ENCODE measurements around the gene COG5. TPM values are rescaled to one million over a fixed set of nuclear protein-coding genes. Genes with fewer than 3 reads are reported as not detected.

The COG5 gene
- total RNA-seq (10 to 100 TPM; 12.3 to 43.8 (median 32.8) TPM), polyA plus RNA-seq (10 to 100 TPM in 1 of 3 donors, 1 to 10 TPM in 2; 4.4 to 38.9 (median 5.8) TPM)
- long read RNA-seq, donor 1, full-length matches to known transcripts, result 2 of 2 reads
- long read RNA-seq, donor 1, partial matches to known transcripts, result 0 of 2 reads
- long read RNA-seq, donor 1, other reads (novel, unspliced or antisense), result 0 of 2 reads
- long read RNA-seq, donor 2, full-length matches to known transcripts, result 5 of 32 reads
- long read RNA-seq, donor 2, partial matches to known transcripts, result 14 of 32 reads
- long read RNA-seq, donor 2, other reads (novel, unspliced or antisense), result 13 of 32 reads
- long read RNA-seq, donor 3, full-length matches to known transcripts, result 3 of 3 reads
- long read RNA-seq, donor 3, partial matches to known transcripts, result 0 of 3 reads
- long read RNA-seq, donor 3, other reads (novel, unspliced or antisense), result 0 of 3 reads
- long read RNA-seq, donor 4, full-length matches to known transcripts, result 6 of 8 reads
- long read RNA-seq, donor 4, partial matches to known transcripts, result 1 of 8 reads
- long read RNA-seq, donor 4, other reads (novel, unspliced or antisense), result 1 of 8 reads
- long read RNA-seq, donor 5, full-length matches to known transcripts, result 29 of 33 reads
- long read RNA-seq, donor 5, partial matches to known transcripts, result 1 of 33 reads
- long read RNA-seq, donor 5, other reads (novel, unspliced or antisense), result 3 of 33 reads
- long read RNA-seq, donor 6, full-length matches to known transcripts, result 3 of 7 reads
- long read RNA-seq, donor 6, partial matches to known transcripts, result 2 of 7 reads
- long read RNA-seq, donor 6, other reads (novel, unspliced or antisense), result 2 of 7 reads
- long read RNA-seq, donor 7, full-length matches to known transcripts, result 2 of 92 reads
- long read RNA-seq, donor 7, partial matches to known transcripts, result 90 of 92 reads
- long read RNA-seq, donor 7, other reads (novel, unspliced or antisense), result 0 of 92 reads
- long read RNA-seq, donor 8, full-length matches to known transcripts, result 4 of 4 reads
- long read RNA-seq, donor 8, partial matches to known transcripts, result 0 of 4 reads
- long read RNA-seq, donor 8, other reads (novel, unspliced or antisense), result 0 of 4 reads
- long read RNA-seq, donor 9, full-length matches to known transcripts, result 3 of 3 reads
- long read RNA-seq, donor 9, partial matches to known transcripts, result 0 of 3 reads
- long read RNA-seq, donor 9, other reads (novel, unspliced or antisense), result 0 of 3 reads
- long read RNA-seq, donor 10, result 0 reads

- peak within 1 kb of the TSS; percentile 84 to 98 (median 88) for H3K4me3 ChIP-seq
- peak; percentile 79 to 91 (median 83) for DNase-seq
- no peaks in the 10 kb centered on the region for H3K9me3 ChIP-seq (replicated peaks in 1 of 3)
- 0 to 1% (median 0%) methylated on average over 9 to 55 of the region's 55 CpGs for WGBS, 4 donors
- H3K27ac ChIP-seq, result peak within 1 kb of the TSS; percentile 45 to 95 (median 94)
- peaks cover 0 to 37% of the 10 kb centered on the region in 2 donors for H3K4me1 ChIP-seq (replicated peaks in 1 of 2)
- H3K27me3 ChIP-seq, result no peaks in the 10 kb centered on the region
- intact Hi-C loops (cut with DNase I), result no loop called here
- no peaks in the 10 kb centered on the region for H3K36me3 ChIP-seq (replicated peaks in 1 of 2)
- peak; percentile 46 to 74 for TF ChIP-seq POLR2A (IDR thresholded peaks at IDR 0.05)
- TF ChIP-seq, protein P1, sequence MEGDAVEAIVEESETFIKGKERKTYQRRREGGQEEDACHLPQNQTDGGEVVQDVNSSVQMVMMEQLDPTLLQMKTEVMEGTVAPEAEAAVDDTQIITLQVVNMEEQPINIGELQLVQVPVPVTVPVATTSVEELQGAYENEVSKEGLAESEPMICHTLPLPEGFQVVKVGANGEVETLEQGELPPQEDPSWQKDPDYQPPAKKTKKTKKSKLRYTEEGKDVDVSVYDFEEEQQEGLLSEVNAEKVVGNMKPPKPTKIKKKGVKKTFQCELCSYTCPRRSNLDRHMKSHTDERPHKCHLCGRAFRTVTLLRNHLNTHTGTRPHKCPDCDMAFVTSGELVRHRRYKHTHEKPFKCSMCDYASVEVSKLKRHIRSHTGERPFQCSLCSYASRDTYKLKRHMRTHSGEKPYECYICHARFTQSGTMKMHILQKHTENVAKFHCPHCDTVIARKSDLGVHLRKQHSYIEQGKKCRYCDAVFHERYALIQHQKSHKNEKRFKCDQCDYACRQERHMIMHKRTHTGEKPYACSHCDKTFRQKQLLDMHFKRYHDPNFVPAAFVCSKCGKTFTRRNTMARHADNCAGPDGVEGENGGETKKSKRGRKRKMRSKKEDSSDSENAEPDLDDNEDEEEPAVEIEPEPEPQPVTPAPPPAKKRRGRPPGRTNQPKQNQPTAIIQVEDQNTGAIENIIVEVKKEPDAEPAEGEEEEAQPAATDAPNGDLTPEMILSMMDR (IDR thresholded peaks at IDR 0.05), result no peak
These were observed at the start of gene COG5, which contains the start of gene DUS4L for GRCh38 chr7:107563775-107564552. COG5 (minus strand) TSS chr7:107563920; CDS start chr7:107563896, 24 bp downstream. DUS4L (plus strand) TSS chr7:107563971; CDS start chr7:107567071, 3,100 bp downstream.

DNA sequence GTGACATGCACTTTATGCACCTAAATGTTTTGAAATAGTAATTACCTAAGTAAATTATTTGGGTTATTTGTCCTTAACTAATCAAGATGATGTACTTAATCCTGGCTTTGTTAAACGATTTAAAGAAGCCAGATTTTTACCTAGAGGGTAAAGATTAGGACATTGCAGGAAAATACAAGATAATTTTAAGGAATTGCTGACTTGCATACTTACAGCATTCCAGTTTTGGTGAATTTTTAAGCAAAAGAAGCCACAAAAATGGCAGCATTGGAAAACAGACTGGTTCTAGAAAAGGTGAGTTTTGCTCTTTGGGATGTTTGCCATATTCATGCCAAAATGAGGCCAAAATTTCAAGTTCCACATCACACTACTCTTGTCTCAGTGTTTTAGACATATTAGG, 49.7 kb upstream of the COG5 start:
- no peaks in the 10 kb centered on the region for H3K9me3 ChIP-seq (replicated peaks in 1 of 3)
- no peaks in the 10 kb centered on the region for H3K27me3 ChIP-seq
- 91 to 97% (median 93%) methylated on average over 1 of the region's 1 CpG for WGBS, 4 donors
- peaks cover 0 to 27% of the 10 kb centered on the region in 2 donors for H3K36me3 ChIP-seq (replicated peaks in 1 of 2)
- no peak overlapping the region for H3K27ac ChIP-seq
- peaks cover 0 to 13% of the 10 kb centered on the region in 2 donors for H3K4me1 ChIP-seq (replicated peaks in 1 of 2)
- DNase-seq, result no peak
- no peak overlapping the region for H3K4me3 ChIP-seq
- TF ChIP-seq, protein P1 (IDR thresholded peaks at IDR 0.05), result no peak
- intact Hi-C loops (cut with DNase I), result no loop called here

DNA sequence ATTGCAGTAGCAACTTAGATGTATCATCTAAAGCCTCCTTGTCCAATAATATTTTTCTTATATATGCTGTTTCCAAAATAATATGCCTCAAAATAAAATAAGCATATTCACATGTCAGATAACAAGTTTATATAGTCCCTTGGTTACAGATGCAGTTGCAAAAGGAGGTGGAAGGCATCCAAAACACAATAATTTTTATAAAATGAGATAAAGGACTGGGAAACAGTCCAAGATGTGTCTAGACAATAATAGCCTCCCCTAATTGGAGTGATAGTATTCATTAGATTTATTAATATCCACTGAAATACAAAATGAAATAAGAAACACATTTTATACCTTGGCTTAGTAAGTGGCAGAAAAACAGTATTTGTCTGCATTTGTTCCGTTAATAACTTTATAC, 46.6 kb upstream of the COG5 start:
- 67 to 74% (median 72%) methylated on average over 1 of the region's 1 CpG for WGBS, 4 donors
- peaks cover 0 to 12% of the 10 kb centered on the region in 2 donors for H3K36me3 ChIP-seq (replicated peaks in 1 of 2)
- H3K27me3 ChIP-seq, result no peaks in the 10 kb centered on the region
- no peak for DNase-seq
- H3K4me1 ChIP-seq (replicated peaks in 1 of 2), result peaks cover 0 to 13% of the 10 kb centered on the region in 2 donors
- no peak overlapping the region for H3K4me3 ChIP-seq
- H3K9me3 ChIP-seq (replicated peaks in 1 of 3), result no peaks in the 10 kb centered on the region
- TF ChIP-seq POLR2A (IDR thresholded peaks at IDR 0.05), result no peak
- TF ChIP-seq, protein P1 (IDR thresholded peaks at IDR 0.05), result no peak
- H3K27ac ChIP-seq, result peak overlapping the region in 1 of 5 donors; percentile 1
- intact Hi-C loops (cut with DNase I), result no loop called here

Data from adrenal gland (tissue), 19 donors.